Epithelial cell of esophagus (primary cell): Measurements from ENCODE around the gene SH3BGRL2.

Source experiments
- DNase-seq: peaks from one replicate; pipeline ENCODE4 v3.0.0; 2010; ENCODE audit warnings: low read depth
- H3K4me3 ChIP-seq: 2 replicates; pipeline ENCODE4 v1.5.1; 2011; ENCODE audit warnings: mild to moderate bottlenecking, low read length, control low read depth
- TF ChIP-seq, protein P1 (sequence below): IDR thresholded peaks from 2 replicates; pipeline ENCODE4 v1.5.1; 2011; ENCODE audit warnings: low read depth, mild to moderate bottlenecking, low read length, control low read depth, inconsistent platforms; ENCODE audit not compliant: insufficient read depth; ENCODE audit errors: missing control alignments

SH3BGRL2 gene

GRCh38 chr6:79665725-79666551 is 34.8 kb downstream of the SH3BGRL2 start:
- DNase-seq, result no peak

DNA sequence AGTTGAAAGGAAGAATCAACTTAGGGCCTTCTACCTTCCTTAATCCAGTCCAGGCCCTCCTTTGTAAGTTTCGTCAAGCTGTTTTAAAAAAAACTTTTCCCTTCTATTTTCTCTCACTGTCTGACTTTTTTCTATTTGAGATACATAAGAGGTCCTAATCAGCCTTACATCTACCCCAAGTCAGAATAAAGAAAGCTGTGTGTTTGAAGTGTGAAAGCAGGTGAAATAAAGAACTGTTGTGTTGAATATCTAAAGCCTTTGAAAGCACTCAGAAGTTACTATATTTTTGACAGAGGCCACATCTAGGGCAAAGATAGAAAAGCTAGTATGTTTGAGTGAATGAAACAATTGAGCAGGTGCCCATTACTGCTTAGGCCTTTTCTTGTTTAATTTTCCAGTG is 35.5 kb downstream of the SH3BGRL2 start:
- H3K4me3 ChIP-seq, result no peak overlapping the region
- no peak for DNase-seq
- TF ChIP-seq, protein P1, sequence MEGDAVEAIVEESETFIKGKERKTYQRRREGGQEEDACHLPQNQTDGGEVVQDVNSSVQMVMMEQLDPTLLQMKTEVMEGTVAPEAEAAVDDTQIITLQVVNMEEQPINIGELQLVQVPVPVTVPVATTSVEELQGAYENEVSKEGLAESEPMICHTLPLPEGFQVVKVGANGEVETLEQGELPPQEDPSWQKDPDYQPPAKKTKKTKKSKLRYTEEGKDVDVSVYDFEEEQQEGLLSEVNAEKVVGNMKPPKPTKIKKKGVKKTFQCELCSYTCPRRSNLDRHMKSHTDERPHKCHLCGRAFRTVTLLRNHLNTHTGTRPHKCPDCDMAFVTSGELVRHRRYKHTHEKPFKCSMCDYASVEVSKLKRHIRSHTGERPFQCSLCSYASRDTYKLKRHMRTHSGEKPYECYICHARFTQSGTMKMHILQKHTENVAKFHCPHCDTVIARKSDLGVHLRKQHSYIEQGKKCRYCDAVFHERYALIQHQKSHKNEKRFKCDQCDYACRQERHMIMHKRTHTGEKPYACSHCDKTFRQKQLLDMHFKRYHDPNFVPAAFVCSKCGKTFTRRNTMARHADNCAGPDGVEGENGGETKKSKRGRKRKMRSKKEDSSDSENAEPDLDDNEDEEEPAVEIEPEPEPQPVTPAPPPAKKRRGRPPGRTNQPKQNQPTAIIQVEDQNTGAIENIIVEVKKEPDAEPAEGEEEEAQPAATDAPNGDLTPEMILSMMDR, result no peak

More at GRCh38 chr6:79665725-79666551, 34.8 kb downstream of the SH3BGRL2 start:
- no peak overlapping the region for H3K4me3 ChIP-seq
- TF ChIP-seq, protein P1, result no peak

DNA sequence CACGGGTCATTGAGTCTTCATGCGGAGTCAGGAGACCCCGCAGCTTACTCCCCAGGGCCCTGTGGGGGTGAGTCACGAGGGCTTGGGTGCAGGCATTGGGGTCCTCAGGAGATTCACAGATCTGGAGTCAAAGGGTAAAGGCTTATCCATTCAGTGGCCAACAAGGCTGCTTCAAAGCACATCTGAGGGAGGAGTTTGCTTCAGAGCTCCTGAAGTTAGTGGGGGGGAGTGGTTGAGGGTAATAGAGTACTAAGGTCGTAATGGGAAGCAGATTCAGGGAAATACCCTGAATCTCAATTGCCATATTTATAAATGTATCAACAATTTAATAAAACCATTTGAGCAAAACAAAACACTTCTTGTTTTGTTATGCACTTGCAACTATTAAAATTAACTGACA is 37.3 kb downstream of the SH3BGRL2 start:
- H3K4me3 ChIP-seq, result no peak overlapping the region
- TF ChIP-seq, protein P1, result no peak
- DNase-seq, result no peak

DNA sequence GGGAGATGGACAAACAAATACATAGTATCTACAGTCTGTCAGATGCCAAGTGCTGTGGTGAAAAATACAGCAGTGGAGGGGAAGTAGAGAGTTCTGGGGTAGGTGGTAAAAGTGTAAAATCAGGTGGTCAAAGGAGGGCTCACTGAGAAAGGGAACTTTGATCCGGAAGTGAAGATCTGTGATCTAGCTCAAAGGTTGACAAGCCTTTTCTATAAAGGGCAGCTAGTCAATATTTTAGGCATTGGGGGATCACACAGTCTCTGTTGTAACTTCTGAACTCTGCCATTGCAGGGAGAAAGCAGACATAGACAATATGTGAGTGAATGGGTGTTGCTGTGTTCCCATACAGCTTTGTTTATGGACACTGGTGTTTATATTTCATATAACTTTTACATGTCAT is 38.6 kb downstream of the SH3BGRL2 start:
- TF ChIP-seq, protein P1, result no peak
- no peak for DNase-seq

GRCh38 chr6:79670789-79671188 is 39.7 kb downstream of the SH3BGRL2 start:
- TF ChIP-seq, protein P1, result no peak

More for the DNA sequence above, 38.6 kb downstream of the SH3BGRL2 start:
- H3K4me3 ChIP-seq, result no peak overlapping the region

GRCh38 chr6:79671600-79672266 is 40.6 kb downstream of the SH3BGRL2 start:
- H3K4me3 ChIP-seq, result no peak overlapping the region
- peak; percentile 87 for DNase-seq
- TF ChIP-seq, protein P1, result no peak

More at GRCh38 chr6:79670789-79671188, 39.7 kb downstream of the SH3BGRL2 start:
- DNase-seq, result no peak
- H3K4me3 ChIP-seq, result no peak overlapping the region

DNA sequence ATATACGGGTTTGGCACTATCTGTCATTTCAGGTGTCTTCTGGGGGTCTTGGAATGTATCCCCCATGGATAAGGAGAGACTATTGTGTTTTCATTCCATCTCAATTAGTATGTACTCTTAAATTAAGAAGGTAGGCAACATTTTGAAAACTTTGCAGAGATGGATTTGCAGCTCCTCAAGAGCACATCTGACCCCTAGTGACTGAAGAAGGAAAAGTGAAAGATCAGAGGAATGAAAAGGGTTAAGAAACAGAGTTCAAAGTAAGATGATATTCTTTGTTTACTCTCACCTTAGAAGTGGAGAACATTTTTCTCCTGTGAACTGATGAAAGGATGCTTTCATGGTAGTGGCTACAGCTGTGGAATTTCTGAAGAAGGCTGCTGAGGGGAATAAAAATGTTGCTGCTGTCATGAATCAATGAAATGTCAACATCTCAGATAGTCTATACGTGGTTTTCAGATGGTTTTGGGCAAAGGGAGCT is 41.5 kb downstream of the SH3BGRL2 start:
- DNase-seq, result peak; percentile 56
- TF ChIP-seq, protein P1, result peak; percentile 74
- no peak overlapping the region for H3K4me3 ChIP-seq
